H1 (cell line): ENCODE measurements around the gene FOXC2. TPM values are rescaled to one million over a fixed set of nuclear protein-coding genes. Genes with fewer than 3 reads are reported as not detected.

Experiments
- CTCF ChIA-PET: fragments of 300-600 bp; sonication (Branson Sonifier 250); formaldehyde crosslinking; loops from one replicate; lab custom pipeline; 2021; ENCODE audit not compliant: partially characterized antibody; lab: Charles Lee
- POLR2A ChIA-PET: fragments of 300-600 bp; sonication (Branson Sonifier 250); formaldehyde crosslinking; loops from one replicate; lab custom pipeline; 2021; ENCODE audit warnings: inconsistent platforms; ENCODE audit not compliant: partially characterized antibody; lab: Charles Lee
- DNase-seq, 2 experiments: peaks; one replicate each; pipeline versions ENCODE4 v3.0.0 to v3.0.0-alpha.2; 2010 to 2022; ENCODE audit warnings: low spot score in 2 of 2, low read depth in 1 of 2, mixed read lengths in 1 of 2
- FAIRE-seq: peaks from 2 replicates; lab custom pipeline; 2011; peaks lifted over from hg19 to GRCh38; lab: Jason Lieb, UNC
- H2AFZ ChIP-seq: 2 replicates; pipeline ENCODE4 v1.8.1; 2012; ENCODE audit warnings: low read length, inconsistent platforms
- H2AK5ac ChIP-seq: 2 replicates; pipeline ENCODE4 v1.6.1; 2013; ENCODE audit warnings: low read depth, low read length
- H2BK120ac ChIP-seq: replicated peaks from 2 replicates; pipeline ENCODE3; 2013; ENCODE audit warnings: low read depth, low read length, inconsistent platforms
- H2BK12ac ChIP-seq: 2 replicates; pipeline ENCODE4 v1.6.1; 2013; ENCODE audit warnings: low read depth, low read length
- H2BK15ac ChIP-seq: 2 replicates; pipeline ENCODE4 v1.6.1; 2013; ENCODE audit warnings: low read length
- H2BK20ac ChIP-seq: 2 replicates; pipeline ENCODE4 v1.6.1; 2013; ENCODE audit warnings: low read length
- H2BK5ac ChIP-seq: 2 replicates; pipeline ENCODE4 v1.6.1; 2013; ENCODE audit warnings: low read depth, low read length
- H3K14ac ChIP-seq: 2 replicates; pipeline ENCODE4 v1.6.1; 2013; ENCODE audit warnings: inconsistent platforms; ENCODE audit not compliant: insufficient read length
- H3K18ac ChIP-seq: 2 replicates; pipeline ENCODE4 v1.6.1; 2013; ENCODE audit warnings: low read length; ENCODE audit errors: extremely low read depth
- H3K23ac ChIP-seq: 2 replicates; pipeline ENCODE4 v1.6.1; 2013; ENCODE audit warnings: inconsistent platforms; ENCODE audit not compliant: insufficient read length
- H3K23me2 ChIP-seq: 2 replicates; pipeline ENCODE4 v1.6.1; 2013; ENCODE audit warnings: low read depth, low read length
- H3K27ac ChIP-seq: 2 replicates; pipeline ENCODE4 v1.6.1; 2011; ENCODE audit warnings: low read depth, low read length, inconsistent platforms
- H3K27me3 ChIP-seq, 4 experiments: replicated peaks in 1 of 4; 1 replicate in 1 of 4; 2 replicates in 3 of 4; pipeline versions ENCODE4 v1.6.1 to v1.8.1; 2011 to 2013; ENCODE audit warnings: low read length in 3 of 4, mild to moderate bottlenecking in 3 of 4, inconsistent platforms in 2 of 4, mixed read lengths in 2 of 4, moderate library complexity in 1 of 4; ENCODE audit not compliant: control insufficient read depth in 3 of 4, insufficient read depth in 3 of 4; ENCODE audit errors: extremely low read depth in 1 of 4
- H3K36me3 ChIP-seq, 4 experiments: 2 replicates each; pipeline versions ENCODE4 v1.6.1 to v1.8.1; 2011 to 2013; ENCODE audit warnings: mild to moderate bottlenecking in 4 of 4, low read length in 3 of 4, moderate library complexity in 2 of 4, control low read depth in 1 of 4, inconsistent platforms in 1 of 4; ENCODE audit not compliant: insufficient read depth in 4 of 4, control insufficient read depth in 2 of 4
- H3K4ac ChIP-seq: replicated peaks from 2 replicates; pipeline ENCODE3; 2013; ENCODE audit warnings: low read length, low read depth, mixed read lengths, inconsistent platforms; ENCODE audit not compliant: insufficient read length
- H3K4me1 ChIP-seq, 4 experiments: replicated peaks in 1 of 4; 1 replicate in 1 of 4; 2 replicates in 3 of 4; pipeline versions ENCODE4 v1.6.1 to v1.8.1; 2011 to 2013; ENCODE audit warnings: low read length in 3 of 4, inconsistent platforms in 2 of 4, mixed read lengths in 1 of 4; ENCODE audit not compliant: insufficient read depth in 4 of 4, control insufficient read depth in 3 of 4
- H3K4me2 ChIP-seq, 2 experiments: 2 replicates each; pipeline versions ENCODE4 v1.6.1 to v1.8.1; 2011 to 2013; ENCODE audit warnings: low read depth in 2 of 2, low read length in 2 of 2, control low read depth in 1 of 2, inconsistent platforms in 1 of 2, mild to moderate bottlenecking in 1 of 2; ENCODE audit not compliant: insufficient read depth in 1 of 2
- H3K4me3 ChIP-seq, 4 experiments: fragments of 200-600, 300-600 bp in 1 of 4; sonication (generic), shearing (Covaris generic), sonication (Bioruptor Twin) in 1 of 4; 2 replicates each; pipeline versions ENCODE4 v1.5.1 to v1.8.1; 2011 to 2016; ENCODE audit warnings: low read length in 4 of 4, low read depth in 3 of 4, control low read depth in 2 of 4, inconsistent platforms in 2 of 4, mild to moderate bottlenecking in 2 of 4, mixed read lengths in 1 of 4, moderate library complexity in 1 of 4; ENCODE audit not compliant: insufficient read depth in 2 of 4; ENCODE audit errors: extremely low read depth in 1 of 4
- H3K56ac ChIP-seq: replicated peaks from 2 replicates; pipeline ENCODE3; 2013; ENCODE audit warnings: low read depth, mild to moderate bottlenecking, mixed read lengths, low read length, inconsistent platforms; ENCODE audit not compliant: insufficient read length
- H3K79me1 ChIP-seq: 2 replicates; pipeline ENCODE4 v1.6.1; 2013; ENCODE audit warnings: low read depth, low read length, control low read depth
- H3K79me2 ChIP-seq, 2 experiments: 2 replicates each; pipeline versions ENCODE4 v1.6.1 to v1.8.1; 2012 to 2013; ENCODE audit warnings: low read length in 2 of 2, mild to moderate bottlenecking in 2 of 2, inconsistent platforms in 1 of 2; ENCODE audit not compliant: insufficient read depth in 2 of 2, control insufficient read depth in 1 of 2
- H3K9ac ChIP-seq, 4 experiments: replicated peaks in 1 of 4; 1 replicate in 1 of 4; 2 replicates in 3 of 4; pipeline versions ENCODE4 v1.6.1 to v1.8.1; 2011 to 2013; ENCODE audit warnings: low read depth in 3 of 4, low read length in 3 of 4, control low read depth in 2 of 4, mild to moderate bottlenecking in 2 of 4, moderate library complexity in 2 of 4, inconsistent platforms in 1 of 4; ENCODE audit errors: extremely low read depth in 1 of 4
- H3K9me3 ChIP-seq, 2 experiments: 2 replicates each; pipeline versions ENCODE4 v1.6.1 to v1.8.1; 2012 to 2013; ENCODE audit warnings: mild to moderate bottlenecking in 2 of 2, moderate library complexity in 2 of 2, control low read depth in 1 of 2, inconsistent platforms in 1 of 2, low read depth in 1 of 2, low read length in 1 of 2, mixed read lengths in 1 of 2; ENCODE audit not compliant: insufficient read depth in 2 of 2
- H4K20me1 ChIP-seq, 2 experiments: replicated peaks in 1 of 2; 2 replicates each; pipeline versions ENCODE3 to v1.8.1; 2011 to 2013; ENCODE audit warnings: inconsistent platforms in 2 of 2, low read length in 2 of 2, mild to moderate bottlenecking in 1 of 2; ENCODE audit not compliant: insufficient read depth in 2 of 2, control insufficient read depth in 1 of 2
- H4K5ac ChIP-seq: 2 replicates; pipeline ENCODE4 v1.6.1; 2013; ENCODE audit warnings: low read length, low read depth, mixed read lengths, inconsistent platforms; ENCODE audit not compliant: insufficient read length
- H4K8ac ChIP-seq: 2 replicates; pipeline ENCODE4 v1.8.0; 2013; ENCODE audit warnings: mild to moderate bottlenecking, moderate library complexity, low read length, inconsistent platforms; ENCODE audit not compliant: insufficient read depth; ENCODE audit errors: extremely low read depth
- H4K91ac ChIP-seq: replicated peaks from 2 replicates; pipeline ENCODE3; 2013; ENCODE audit warnings: low read length, mixed read lengths, inconsistent platforms; ENCODE audit not compliant: insufficient read length
- ATF3 ChIP-seq: IDR thresholded peaks from 2 replicates; pipeline ENCODE4 v1.6.1; 2011; ENCODE audit warnings: low read depth, mild to moderate bottlenecking, low read length; ENCODE audit not compliant: insufficient read depth
- CBX5 ChIP-seq: fragments of 300-800, 300-1000 bp; sonication (generic); IDR thresholded peaks from 2 replicates; pipeline ENCODE4 v1.7.1; 2016; ENCODE audit warnings: antibody characterized with exemption, low read length, low read depth
- EGR1 ChIP-seq: IDR thresholded peaks from 2 replicates; pipeline ENCODE4 v1.6.1; 2011; ENCODE audit warnings: low read depth, low read length, borderline replicate concordance
- EP300 ChIP-seq, 2 experiments: IDR thresholded peaks; 1 replicate in 1 of 2; 2 replicates in 1 of 2; pipeline ENCODE4 v1.6.1; 2011 to 2012; ENCODE audit warnings: low read depth in 2 of 2, low read length in 2 of 2, mild to moderate bottlenecking in 2 of 2, borderline replicate concordance in 1 of 2, inconsistent platforms in 1 of 2, moderate library complexity in 1 of 2
- GABPA ChIP-seq: IDR thresholded peaks from 2 replicates; pipeline ENCODE4 v1.6.1; 2011; ENCODE audit warnings: mild to moderate bottlenecking, low read length, moderate library complexity, borderline replicate concordance; ENCODE audit not compliant: insufficient read depth
- MAX ChIP-seq: IDR thresholded peaks from 2 replicates; pipeline ENCODE4 v1.6.1; 2012; ENCODE audit warnings: inconsistent platforms
- POU5F1 ChIP-seq: IDR thresholded peaks from 2 replicates; pipeline ENCODE4 v1.6.1; 2011; ENCODE audit warnings: low read depth, mild to moderate bottlenecking, low read length, moderate library complexity
- RAD21 ChIP-seq, 2 experiments: IDR thresholded peaks in 1 of 2; conservative IDR thresholded peaks in 1 of 2; 2 replicates each; pipeline ENCODE4 v1.6.1; 2011; ENCODE audit warnings: low read depth in 2 of 2, low read length in 2 of 2, improper control_type of control experiment in 1 of 2, inconsistent platforms in 1 of 2, mild to moderate bottlenecking in 1 of 2, moderate library complexity in 1 of 2
- SIRT6 ChIP-seq: IDR thresholded peaks from one replicate; pipeline ENCODE4 v1.7.1; 2012; ENCODE audit warnings: low read length, inconsistent platforms
- SP1 ChIP-seq: IDR thresholded peaks from 2 replicates; pipeline ENCODE4 v1.6.1; 2011; ENCODE audit warnings: low read depth, low read length
- SRF ChIP-seq: IDR thresholded peaks from 2 replicates; pipeline ENCODE4 v1.6.1; 2011; ENCODE audit warnings: mild to moderate bottlenecking, low read depth, low read length, moderate library complexity
- SUZ12 ChIP-seq: fragments of 200-600 bp; sonication (generic); IDR thresholded peaks from 2 replicates; pipeline ENCODE4 v1.6.1; 2012; ENCODE audit warnings: mild to moderate bottlenecking, inconsistent platforms, low read length, moderate library complexity, mixed read lengths
- WGBS, 2 experiments: shearing (Covaris generic) in 1 of 2; methylation state at CpG; one replicate each; pipeline versions ENCODE4 v1.1.6 to v1.1.7; 2013 to 2015; ENCODE audit warnings: low lambda C conversion rate in 2 of 2, mixed read lengths in 2 of 2, inconsistent platforms in 1 of 2, low coverage in 1 of 2, missing lambda C conversion rate in 1 of 2; ENCODE audit not compliant: insufficient replicate concordance in 2 of 2, insufficient coverage in 1 of 2, insufficient read length in 1 of 2; ENCODE audit errors: extremely low coverage in 1 of 2, missing lambda C conversion rate in 1 of 2; 5-methylcytosine and 5-hydroxymethylcytosine counted together
- polyA plus RNA-seq, 7 experiments: library from polyadenylated mRNA; depleted of rRNA in 3 of 7; stranded (reverse) in 5 of 7; unstranded in 2 of 7; fragments of >200 nt in 5 of 7; fragments of 200-250 nt in 2 of 7; gene quantifications; 1 replicate in 5 of 7; 2 replicates in 1 of 7; 4 replicates in 1 of 7; pipeline versions ENCODE4 v1.2.1 to v1.2.3, GENCODE V29; 2011 to 2013; ENCODE audit warnings: missing spikeins in 2 of 7, mixed read lengths in 2 of 7
- total RNA-seq: library from RNA; stranded (reverse); fragmentation: NEBNext Ultra II Directional; extraction: Animal tissue kit (Norgen Biotek cat#: 25700); gene quantifications from 2 replicates; pipeline ENCODE4 v1.2.1, GENCODE V29; 2021

The FOXC2 gene
- total and polyA plus RNA-seq, 2 of the 8 experiments (the other 6 are each of a cell fraction or from before 2014, with no cell fraction given), result 0.09 TPM; not detected in 1

DNA sequence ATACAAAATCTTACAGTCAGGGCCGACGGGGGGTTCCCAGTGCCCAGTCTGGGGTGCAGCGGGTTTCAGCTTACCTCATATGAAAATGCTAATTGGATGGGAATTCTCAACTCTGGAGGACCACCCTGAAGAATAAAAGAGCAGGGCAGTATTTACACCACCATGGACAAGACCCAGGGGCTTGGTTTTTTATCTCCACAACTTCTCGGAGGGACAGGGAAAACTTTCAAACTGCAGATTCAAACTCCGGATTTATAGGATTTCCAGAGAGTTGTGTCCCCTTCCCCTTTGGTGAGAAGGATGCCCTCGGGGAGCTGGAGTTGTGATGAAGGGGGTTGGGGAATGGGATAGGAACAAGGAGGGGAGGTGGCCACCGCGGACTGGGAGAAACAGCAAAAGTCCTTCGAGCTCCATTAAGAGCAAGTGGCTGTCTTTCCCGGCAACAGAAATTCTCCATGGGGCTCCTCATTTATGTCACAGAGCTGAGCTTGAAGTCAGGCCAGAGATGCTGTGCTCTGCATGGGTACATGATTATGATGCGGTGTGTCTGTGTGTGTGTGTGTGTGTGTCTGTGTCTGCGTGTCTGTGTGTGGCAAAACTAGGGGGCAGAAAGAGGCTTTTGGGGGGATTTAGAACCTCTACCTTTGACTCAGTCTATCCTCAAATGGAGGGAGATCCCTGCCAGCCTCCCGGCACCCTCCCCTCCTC, 27.4 kb downstream of the FOXC2 start:
- Histone ChIP-seq H3K4me2 (no peak overlapping the region), H2BK20ac (no peak overlapping the region), H3K4ac (no peak overlapping the region), H3K27me3 (peaks cover 0 to 3% (median under 1%) of the 10 kb centered on the region in 4 experiments; a peak in 4 of 7 replicates), H2BK15ac (no peak overlapping the region), H4K8ac (no peak overlapping the region), H3K4me1 (no peaks in the 10 kb centered on the region; a peak in 1 of 7 replicates), H3K23me2 (peaks cover 4% of the 10 kb centered on the region; the same call in 1 of the 2 replicates), H3K4me3 (no peak overlapping the region), H3K14ac (no peak overlapping the region), H2BK120ac (no peak overlapping the region), H4K20me1 (peaks cover 0 to 2% of the 10 kb centered on the region in 2 experiments), H3K27ac (no peak overlapping the region), H3K23ac (no peak overlapping the region), H4K5ac (no peak overlapping the region), H2AFZ (no peak overlapping the region), H2BK12ac (no peak overlapping the region), H3K56ac (no peak overlapping the region), H3K79me2 (no peaks in the 10 kb centered on the region), H2AK5ac (no peak overlapping the region), H3K9me3 (no peaks in the 10 kb centered on the region), H3K79me1 (no peaks in the 10 kb centered on the region), H3K18ac (no peak overlapping the region), H2BK5ac (no peak overlapping the region), H4K91ac (no peak overlapping the region), H3K36me3 (no peaks in the 10 kb centered on the region), H3K9ac (no peak overlapping the region)
- FAIRE-seq (no peak), DNase-seq (no peak)
- WGBS, 2 experiments, result 82% methylated on average over 12 of the region's 13 CpGs; no CpG with 5 or more reads in 1 of the 2 experiments
- ChIA-PET POLR2A (no interaction called here), CTCF (interaction anchor here (0.6 to 2.6 kb wide), 3 partner anchors 9 to 29 kb away, joined by 3 to 8 read pairs (median 5); no protein-coding TSS in a partner anchor)
- TF ChIP-seq CBX5 (no peak), GABPA (no peak), RAD21 (IDR thresholded peaks at IDR 0.05 in 1 of 2, conservative IDR thresholded peaks at IDR 0.05 in 1 of 2; ENCODE audit: low read depth in 2 of 2, low read length in 2 of 2) (no peak), SRF (no peak), MAX (no peak), EGR1 (no peak), SUZ12 (no peak), ATF3 (no peak), SIRT6 (no peak), EP300 (IDR thresholded peaks at IDR 0.05; ENCODE audit: borderline replicate concordance in 1 of 2, low read depth in 2 of 2, low read length in 2 of 2) (no peak), POU5F1 (no peak), SP1 (no peak)
